Measurements from ENCODE around the gene GNAI1.

The GNAI1 gene

GRCh38 chr7:80235334-80235733 lies 100.7 kb downstream of the GNAI1 start:
- no peaks in the 10 kb centered on the region for H4K20me1 ChIP-seq (ENCODE audit: insufficient read depth, low read length)
- H3K9me2 ChIP-seq (replicated peaks; ENCODE audit: insufficient read depth, low read length), result no peaks in the 10 kb centered on the region
- no peaks in the 10 kb centered on the region for H3K9me3 ChIP-seq (replicated peaks; ENCODE audit: insufficient read depth, low read length)
- no peak overlapping the region for H3K4me2 ChIP-seq (ENCODE audit: low read depth, low read length)
- no peaks in the 10 kb centered on the region for H3K27me3 ChIP-seq (replicated peaks; ENCODE audit: insufficient read depth, low read length)
- no peak overlapping the region for H2AFZ ChIP-seq (ENCODE audit: low read length)
- TF ChIP-seq EZH2phosphoT487 (IDR thresholded peaks at IDR 0.05; ENCODE audit: low read length) (no peak), CTCF (IDR thresholded peaks at IDR 0.05; ENCODE audit: low read length) (no peak), EZH2 (optimal IDR thresholded peaks at IDR 0.05; ENCODE audit: low read depth, low read length) (no peak)
- no peaks in the 10 kb centered on the region for H3K36me3 ChIP-seq (replicated peaks; ENCODE audit: insufficient read depth, low read length)
- no peaks in the 10 kb centered on the region for H3K4me1 ChIP-seq (ENCODE audit: low read length)
- no peak overlapping the region for H3K27ac ChIP-seq (ENCODE audit: low read length)
- no peak for DNase-seq
- H3F3A ChIP-seq (ENCODE audit: insufficient read depth, low read length), result no peaks in the 10 kb centered on the region
- H3K9ac ChIP-seq (ENCODE audit: low read length), result no peak overlapping the region
- H3K4me3 ChIP-seq (ENCODE audit: low read length), result no peak overlapping the region
- H3K79me2 ChIP-seq (ENCODE audit: low read length), result no peaks in the 10 kb centered on the region

GRCh38 chr7:80236681-80237080 lies 102.0 kb downstream of the GNAI1 start:
- H3K9me3 ChIP-seq (replicated peaks; ENCODE audit: insufficient read depth, low read length), result no peaks in the 10 kb centered on the region
- H3F3A ChIP-seq (ENCODE audit: insufficient read depth, low read length), result no peaks in the 10 kb centered on the region
- H3K4me2 ChIP-seq (ENCODE audit: low read depth, low read length), result no peak overlapping the region
- H3K9me2 ChIP-seq (replicated peaks; ENCODE audit: insufficient read depth, low read length), result no peaks in the 10 kb centered on the region
- no peak for DNase-seq
- H3K9ac ChIP-seq (ENCODE audit: low read length), result no peak overlapping the region
- no peaks in the 10 kb centered on the region for H3K4me1 ChIP-seq (ENCODE audit: low read length)
- no peaks in the 10 kb centered on the region for H4K20me1 ChIP-seq (ENCODE audit: insufficient read depth, low read length)
- H3K27ac ChIP-seq (ENCODE audit: low read length), result no peak overlapping the region
- no peaks in the 10 kb centered on the region for H3K79me2 ChIP-seq (ENCODE audit: low read length)
- H2AFZ ChIP-seq (ENCODE audit: low read length), result no peak overlapping the region
- no peaks in the 10 kb centered on the region for H3K36me3 ChIP-seq (replicated peaks; ENCODE audit: insufficient read depth, low read length)
- no peak overlapping the region for H3K4me3 ChIP-seq (ENCODE audit: low read length)
- no peak for TF ChIP-seq CTCF (IDR thresholded peaks at IDR 0.05; ENCODE audit: low read length)
- no peaks in the 10 kb centered on the region for H3K27me3 ChIP-seq (replicated peaks; ENCODE audit: insufficient read depth, low read length)

- Histone ChIP-seq H4K20me1 (ENCODE audit: insufficient read depth, low read length) (no peaks in the 10 kb centered on the region), H3F3A (ENCODE audit: insufficient read depth, low read length) (no peaks in the 10 kb centered on the region), H2AFZ (ENCODE audit: low read length) (no peak overlapping the region), H3K27me3 (replicated peaks; ENCODE audit: insufficient read depth, low read length) (no peaks in the 10 kb centered on the region), H3K79me2 (ENCODE audit: low read length) (no peaks in the 10 kb centered on the region), H3K4me2 (ENCODE audit: low read depth, low read length) (no peak overlapping the region), H3K4me3 (ENCODE audit: low read length) (no peak overlapping the region), H3K4me1 (ENCODE audit: low read length) (no peaks in the 10 kb centered on the region), H3K9ac (ENCODE audit: low read length) (no peak overlapping the region), H3K27ac (ENCODE audit: low read length) (no peak overlapping the region), H3K9me2 (replicated peaks; ENCODE audit: insufficient read depth, low read length) (no peaks in the 10 kb centered on the region), H3K36me3 (replicated peaks; ENCODE audit: insufficient read depth, low read length) (no peaks in the 10 kb centered on the region), H3K9me3 (replicated peaks; ENCODE audit: insufficient read depth, low read length) (no peaks in the 10 kb centered on the region)
- DNase-seq, result no peak
- TF ChIP-seq EZH2 (optimal IDR thresholded peaks at IDR 0.05; ENCODE audit: low read depth, low read length), result no peak
- no peak for TF ChIP-seq CTCF (IDR thresholded peaks at IDR 0.05; ENCODE audit: low read length)
- TF ChIP-seq EZH2phosphoT487 (IDR thresholded peaks at IDR 0.05; ENCODE audit: low read length), result no peak
These were observed 105.8 kb downstream of the GNAI1 start for GRCh38 chr7:80240265-80241025.
